ENCODE measurements around the gene AP2A2. TPM values are rescaled to one million over a fixed set of nuclear protein-coding genes. Genes with fewer than 3 reads are reported as not detected.

AP2A2 gene
- total and polyA plus RNA-seq, 10 donors: 32.7 to 321 (median 153) TPM

DNA sequence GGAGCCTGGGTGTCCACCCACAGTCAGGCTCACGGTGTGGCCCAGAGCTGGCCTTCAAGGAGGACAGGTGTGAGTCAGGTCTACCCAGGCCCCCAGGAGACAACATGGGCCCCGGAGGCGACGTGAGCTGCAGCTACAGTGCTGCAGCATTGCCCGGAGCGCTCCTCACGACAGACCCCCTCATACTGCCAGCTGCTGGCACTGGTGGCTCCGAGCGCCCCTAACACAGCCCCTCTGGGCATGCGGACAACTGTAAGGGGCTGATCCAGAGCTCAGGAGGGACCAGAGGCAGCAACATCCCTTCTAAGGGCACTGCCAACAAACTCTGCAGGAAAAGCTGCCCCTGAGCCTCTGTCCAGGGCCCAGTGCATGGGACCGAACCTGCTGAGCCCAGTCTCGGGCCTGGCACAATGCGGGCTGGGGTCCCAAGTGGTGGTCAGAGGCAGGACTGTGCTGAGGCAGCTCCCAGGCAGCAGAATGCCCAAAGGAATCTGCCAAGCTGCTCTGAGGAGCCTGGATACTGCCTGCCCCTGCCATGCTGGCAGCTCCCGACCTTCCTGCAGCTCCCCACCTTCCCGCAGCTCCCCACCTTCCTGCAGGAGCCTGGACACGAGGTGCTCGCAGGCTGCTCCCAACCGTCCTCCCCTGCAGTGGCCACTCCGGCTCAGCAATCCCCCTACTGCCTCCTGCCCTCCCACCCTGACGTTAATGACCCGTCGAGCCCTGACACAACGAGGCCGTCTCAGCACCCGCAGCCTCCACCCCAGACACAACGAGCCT lies 30.1 kb upstream of the AP2A2 start:
- Histone ChIP-seq H3K4me1 (peaks cover 0 to 5% (median 0%) of the 10 kb centered on the region in 6 donors), H3K9me3 (no peaks in the 10 kb centered on the region), H3K27ac (no peak overlapping the region), H3K27me3 (replicated peaks in 1 of 7) (no peaks in the 10 kb centered on the region), H3K4me3 (no peak overlapping the region), H3K36me3 (peaks cover 2 to 82% (median 36%) of the 10 kb centered on the region in 6 donors)
- TF ChIP-seq, protein P1, sequence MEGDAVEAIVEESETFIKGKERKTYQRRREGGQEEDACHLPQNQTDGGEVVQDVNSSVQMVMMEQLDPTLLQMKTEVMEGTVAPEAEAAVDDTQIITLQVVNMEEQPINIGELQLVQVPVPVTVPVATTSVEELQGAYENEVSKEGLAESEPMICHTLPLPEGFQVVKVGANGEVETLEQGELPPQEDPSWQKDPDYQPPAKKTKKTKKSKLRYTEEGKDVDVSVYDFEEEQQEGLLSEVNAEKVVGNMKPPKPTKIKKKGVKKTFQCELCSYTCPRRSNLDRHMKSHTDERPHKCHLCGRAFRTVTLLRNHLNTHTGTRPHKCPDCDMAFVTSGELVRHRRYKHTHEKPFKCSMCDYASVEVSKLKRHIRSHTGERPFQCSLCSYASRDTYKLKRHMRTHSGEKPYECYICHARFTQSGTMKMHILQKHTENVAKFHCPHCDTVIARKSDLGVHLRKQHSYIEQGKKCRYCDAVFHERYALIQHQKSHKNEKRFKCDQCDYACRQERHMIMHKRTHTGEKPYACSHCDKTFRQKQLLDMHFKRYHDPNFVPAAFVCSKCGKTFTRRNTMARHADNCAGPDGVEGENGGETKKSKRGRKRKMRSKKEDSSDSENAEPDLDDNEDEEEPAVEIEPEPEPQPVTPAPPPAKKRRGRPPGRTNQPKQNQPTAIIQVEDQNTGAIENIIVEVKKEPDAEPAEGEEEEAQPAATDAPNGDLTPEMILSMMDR (IDR thresholded peaks at IDR 0.05 in 8 of 11, conservative IDR thresholded peaks at IDR 0.05 in 3 of 11): no peak
- TF ChIP-seq POLR2A (IDR thresholded peaks at IDR 0.05): no peak
- TF ChIP-seq POLR2AphosphoS5 (IDR thresholded peaks at IDR 0.05): no peak
- intact Hi-C loops (cut with DNase I; ENCODE audit: low total_unique reads): no loop called here
- WGBS, 5 donors: 85 to 96% (median 89%) methylated on average over 18 to 26 of the region's 26 CpGs
- DNase-seq: no peak

DNA sequence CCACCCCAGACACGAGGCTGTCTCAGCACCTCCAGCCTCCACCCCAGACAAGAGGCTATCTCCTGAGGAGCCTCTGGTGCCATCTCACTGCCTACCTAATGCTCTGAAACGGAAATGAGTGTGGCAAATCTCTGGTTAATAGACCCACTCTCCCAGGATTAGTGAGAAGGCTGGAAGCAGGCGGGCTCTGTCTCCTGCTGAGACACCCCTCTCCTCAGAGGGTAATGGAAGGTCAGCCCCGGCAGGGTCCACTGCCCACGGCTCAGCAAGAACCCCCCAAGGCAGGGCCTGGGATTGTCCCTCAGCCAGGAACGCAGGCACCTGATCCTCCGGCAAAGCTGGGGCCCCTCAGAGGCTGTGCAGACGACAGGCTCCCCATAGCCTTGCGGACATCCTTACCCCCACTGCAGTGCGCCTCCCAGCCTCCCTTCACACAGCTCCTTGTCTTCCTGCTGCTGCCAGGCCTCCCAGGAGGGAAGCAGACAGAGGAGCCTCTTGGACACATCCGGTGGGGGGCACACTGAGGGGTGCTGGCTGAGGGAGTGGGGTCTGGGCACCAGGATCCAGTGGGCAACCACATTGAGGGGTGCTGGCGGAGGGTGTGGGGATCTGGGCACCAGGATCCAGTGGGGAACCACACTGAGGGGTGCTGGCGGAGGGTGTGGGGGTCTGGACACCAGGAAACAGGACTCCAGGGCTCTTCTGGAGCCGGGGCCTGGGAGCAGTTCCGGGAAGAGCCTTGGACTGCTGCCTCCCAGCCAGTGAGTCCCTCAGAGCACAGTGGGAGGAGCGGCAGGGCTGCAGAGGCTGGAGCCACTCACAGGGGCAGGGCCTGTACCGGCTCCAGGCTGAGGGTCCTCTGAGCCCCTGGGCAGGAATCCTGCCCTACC lies 28.2 kb upstream of the AP2A2 start:
- no peaks in the 10 kb centered on the region for H3K27me3 ChIP-seq (replicated peaks in 1 of 7)
- peak overlapping the region in 4 of 8 donors; percentile 25 to 52 (median 38) for H3K27ac ChIP-seq
- H3K4me1 ChIP-seq: no peaks in the 10 kb centered on the region
- H3K36me3 ChIP-seq: peaks cover 11 to 84% (median 52%) of the 10 kb centered on the region in 6 donors
- TF ChIP-seq, protein P1 (IDR thresholded peaks at IDR 0.05 in 8 of 11, conservative IDR thresholded peaks at IDR 0.05 in 3 of 11): no peak
- TF ChIP-seq POLR2AphosphoS5 (IDR thresholded peaks at IDR 0.05) (no peak), POLR2A (IDR thresholded peaks at IDR 0.05) (no peak)
- 72 to 93% (median 88%) methylated on average over 10 to 17 of the region's 17 CpGs for WGBS, 5 donors
- intact Hi-C loops (cut with DNase I; ENCODE audit: low total_unique reads): no loop called here
- no peak overlapping the region for H3K4me3 ChIP-seq
- H3K9me3 ChIP-seq: no peaks in the 10 kb centered on the region
- DNase-seq: no peak

DNA sequence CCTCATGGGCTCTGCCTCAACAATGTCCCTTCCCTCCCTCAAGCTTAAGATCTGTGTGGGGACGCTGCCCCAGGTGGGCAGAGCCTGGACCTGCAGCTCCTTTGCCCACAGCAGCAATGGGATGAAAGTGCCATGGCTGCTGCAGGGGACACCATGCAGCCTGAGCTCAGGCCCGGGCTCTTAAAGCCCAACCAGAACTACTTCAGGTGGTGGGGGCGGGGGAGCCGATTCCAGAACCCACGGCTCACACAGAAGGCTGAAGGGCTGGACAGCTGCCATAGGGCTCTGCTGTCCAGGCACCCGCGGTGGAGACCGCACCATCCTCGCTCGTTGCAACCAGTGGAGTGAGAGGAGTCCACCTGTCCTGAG lies 27.5 kb upstream of the AP2A2 start:
- Histone ChIP-seq H3K27ac (peak overlapping the region in 3 of 8 donors; percentile 25 to 40 (median 36)), H3K27me3 (replicated peaks in 1 of 7) (no peaks in the 10 kb centered on the region), H3K4me1 (no peaks in the 10 kb centered on the region), H3K9me3 (no peaks in the 10 kb centered on the region), H3K36me3 (peaks cover 11 to 84% (median 58%) of the 10 kb centered on the region in 6 donors), H3K4me3 (no peak overlapping the region)
- intact Hi-C loops (cut with DNase I; ENCODE audit: low total_unique reads): no loop called here
- WGBS, 5 donors: 82 to 88% (median 86%) methylated on average over 8 to 10 of the region's 10 CpGs
- DNase-seq: no peak
- TF ChIP-seq POLR2A (IDR thresholded peaks at IDR 0.05) (no peak), POLR2AphosphoS5 (IDR thresholded peaks at IDR 0.05) (no peak)
- TF ChIP-seq, protein P1 (IDR thresholded peaks at IDR 0.05 in 8 of 11, conservative IDR thresholded peaks at IDR 0.05 in 3 of 11): peak in 1 of 11 experiments; percentile 29
